ENCODE data around the gene CDH23. TPM values are rescaled to one million over a fixed set of nuclear protein-coding genes. Genes with fewer than 3 reads are reported as not detected.

Gene CDH23
- total RNA-seq, 8 experiments from 2014 or later: 1.6 to 81.3 (median 3.3) TPM

DNA sequence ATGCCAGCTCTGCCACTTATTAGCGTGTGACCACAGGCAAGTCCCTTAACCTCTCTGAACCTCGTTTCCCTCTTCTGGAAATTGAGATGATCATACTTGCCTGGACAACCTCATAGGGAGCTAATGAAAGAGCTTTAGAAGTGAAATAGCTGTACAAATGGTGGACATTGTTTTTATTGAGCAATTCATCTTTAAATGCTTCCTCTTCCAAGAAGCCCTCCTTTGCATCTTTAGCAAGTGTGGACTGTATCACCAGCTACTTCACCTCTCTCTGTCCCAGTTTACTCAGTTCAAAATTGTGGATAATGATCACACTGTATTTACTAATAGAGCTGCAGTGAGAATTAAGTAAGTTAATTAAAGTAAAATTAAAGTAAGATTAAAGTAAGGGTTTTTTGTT, 61.7 kb downstream of the CDH23 start:
- no peak overlapping the region for H3K27ac ChIP-seq
- no peak for ATAC-seq (replicated peaks in 6 of 8)
- in situ Hi-C loops (cut with MboI; ENCODE audit: low pct_unique_long_range_greater_than_20kb in 2 of 9, low sequenced_read_pairs in 9 of 9, unreplicated experiment in 9 of 9): no loop called here
- H3K4me3 ChIP-seq: no peak overlapping the region
- peaks cover 0 to 6% of the 10 kb centered on the region in 2 donors for H3K4me1 ChIP-seq (replicated peaks in 1 of 2)
- 0 to 100% (median 53%) methylated on average over 1 to 2 of the region's 2 CpGs; no CpG with 5 or more reads in 4 of the 10 experiments for WGBS, 10 experiments

DNA sequence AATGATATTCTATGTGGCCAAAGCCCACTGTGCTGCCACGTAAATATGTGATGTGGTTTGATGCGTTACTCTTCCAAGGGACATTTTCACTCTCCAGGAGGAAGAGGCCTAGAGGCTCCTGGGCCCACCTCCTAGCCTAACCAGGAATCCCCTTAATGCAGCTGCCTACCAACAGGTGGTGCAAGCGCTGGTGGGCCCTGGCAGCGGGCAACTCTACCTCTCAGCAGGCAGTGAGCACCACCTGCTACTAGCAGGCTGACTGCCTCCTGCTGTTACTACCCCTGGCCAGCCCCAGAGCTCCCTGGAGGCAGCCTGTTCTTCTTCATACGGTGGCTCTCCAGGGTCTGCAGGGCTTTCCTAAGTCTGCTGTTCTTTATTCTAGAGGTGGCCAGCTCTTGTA, 62.8 kb downstream of the CDH23 start:
- in situ Hi-C loops (cut with MboI; ENCODE audit: low pct_unique_long_range_greater_than_20kb in 2 of 9, low sequenced_read_pairs in 9 of 9, unreplicated experiment in 9 of 9): no loop called here
- no peak for ATAC-seq (replicated peaks in 6 of 8)
- 75 to 100% (median 81%) methylated on average over 1 to 5 of the region's 5 CpGs; no CpG with 5 or more reads in 4 of the 10 experiments for WGBS, 10 experiments
- H3K4me1 ChIP-seq (replicated peaks in 1 of 2): peaks cover 0 to 6% of the 10 kb centered on the region in 2 donors
- H3K27ac ChIP-seq: no peak overlapping the region
- H3K4me3 ChIP-seq: no peak overlapping the region

DNA sequence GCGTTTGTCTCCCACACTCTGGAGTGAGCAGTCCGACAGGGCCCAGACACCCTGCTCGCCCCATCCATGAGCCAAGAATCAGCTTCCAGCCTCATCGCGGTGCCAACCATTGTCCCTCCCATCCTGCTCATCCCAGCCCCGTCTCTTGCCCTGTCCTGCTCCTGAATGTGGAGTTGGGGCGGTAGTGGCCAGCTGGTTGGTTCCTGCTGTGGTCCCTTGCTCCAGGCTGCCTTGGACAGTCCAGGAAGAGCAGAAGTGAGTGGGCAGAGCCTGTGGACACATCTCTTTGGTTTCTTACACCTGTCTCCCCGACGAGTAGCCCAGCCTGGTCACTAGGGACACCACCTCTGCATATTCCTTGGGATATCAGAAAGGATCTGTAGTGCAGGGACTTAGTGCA, 63.9 kb downstream of the CDH23 start:
- in situ Hi-C loops (cut with MboI; ENCODE audit: low pct_unique_long_range_greater_than_20kb in 2 of 9, low sequenced_read_pairs in 9 of 9, unreplicated experiment in 9 of 9): no loop called here
- WGBS, 10 experiments: 20 to 80% (median 61%) methylated on average over 2 to 4 of the region's 9 CpGs; no CpG with 5 or more reads in 6 of the 10 experiments
- peak in 1 of 8 experiments; percentile 43 for ATAC-seq (replicated peaks in 6 of 8)
- Histone ChIP-seq H3K4me3 (no peak overlapping the region), H3K4me1 (replicated peaks in 1 of 2) (peaks cover 0 to 11% of the 10 kb centered on the region in 2 donors), H3K27ac (no peak overlapping the region)

DNA sequence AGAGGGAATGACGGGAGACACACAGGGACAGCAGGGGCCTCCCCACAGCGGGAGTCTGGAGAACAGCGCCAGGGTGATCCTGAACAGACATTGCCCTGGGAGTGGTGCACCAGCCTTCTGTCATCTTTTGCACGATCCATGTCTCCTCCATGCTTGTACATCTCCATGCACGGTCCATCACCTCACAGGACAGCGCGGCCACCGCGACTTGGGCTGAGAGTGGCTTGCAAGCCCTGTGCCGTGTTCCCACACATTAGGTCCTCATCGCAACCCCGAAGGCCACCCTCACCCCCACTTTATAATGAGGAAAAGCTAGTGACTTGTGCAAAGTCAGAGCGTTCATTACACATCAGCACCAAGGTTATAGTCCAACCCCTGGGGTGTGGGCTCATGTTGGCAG, 64.7 kb downstream of the CDH23 start:
- WGBS, 10 experiments: 60 to 100% (median 83%) methylated on average over 1 to 3 of the region's 13 CpGs; no CpG with 5 or more reads in 5 of the 10 experiments
- Histone ChIP-seq H3K4me3 (no peak overlapping the region), H3K4me1 (replicated peaks in 1 of 2) (peaks cover 0 to 15% of the 10 kb centered on the region in 2 donors), H3K27ac (no peak overlapping the region)
- ATAC-seq (replicated peaks in 6 of 8): no peak
- in situ Hi-C loops (cut with MboI; ENCODE audit: low pct_unique_long_range_greater_than_20kb in 2 of 9, low sequenced_read_pairs in 9 of 9, unreplicated experiment in 9 of 9): no loop called here

DNA sequence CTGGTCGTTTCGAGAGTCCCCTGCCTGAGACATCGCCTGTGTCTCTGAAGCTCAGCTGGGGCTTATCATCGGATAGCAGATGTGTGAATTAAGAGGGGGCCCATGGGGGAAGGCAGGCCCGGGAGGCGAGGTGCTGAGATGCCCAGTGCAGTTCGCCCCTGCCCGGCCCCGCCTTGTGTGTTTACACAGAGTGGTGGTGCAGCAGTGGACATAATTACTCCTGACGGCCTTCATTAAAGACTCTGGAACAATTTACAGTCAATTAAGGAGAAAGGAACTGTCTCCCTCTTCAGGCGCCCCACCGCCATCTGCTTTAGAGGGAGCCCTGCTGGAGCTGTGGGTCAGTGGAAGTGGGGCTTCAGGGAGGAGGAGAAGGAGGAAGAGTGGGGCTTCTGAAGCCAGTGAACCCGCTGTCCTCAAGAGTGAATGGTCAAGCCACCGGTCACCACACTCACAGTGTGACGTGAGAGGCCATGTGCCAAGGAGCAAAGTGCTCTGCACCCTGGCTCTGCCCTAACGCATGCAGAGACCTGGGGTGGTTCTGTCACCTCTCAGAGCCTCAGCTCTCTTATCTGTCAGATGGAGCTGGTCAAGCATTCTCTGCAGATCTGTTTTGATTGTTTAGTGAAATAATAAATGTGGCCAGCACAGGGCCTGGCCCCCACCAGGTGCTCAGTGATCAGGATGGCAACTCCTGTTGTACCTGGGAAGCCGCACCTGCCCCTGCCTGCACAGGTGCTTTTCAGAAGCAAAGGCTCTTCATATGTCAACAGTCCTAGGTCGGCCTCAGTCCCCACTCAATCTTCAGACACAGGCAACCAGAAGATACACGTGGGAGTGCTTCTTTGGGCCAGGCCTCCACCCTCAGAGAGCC, 65.6 kb downstream of the CDH23 start:
- in situ Hi-C loops (cut with MboI; ENCODE audit: low pct_unique_long_range_greater_than_20kb in 2 of 9, low sequenced_read_pairs in 9 of 9, unreplicated experiment in 9 of 9): no loop called here
- ATAC-seq (replicated peaks in 6 of 8): peak in 5 of 8 experiments; percentile 35 to 64 (median 49)
- no peak overlapping the region for H3K27ac ChIP-seq
- WGBS, 10 experiments: 35 to 100% (median 74%) methylated on average over 1 to 17 of the region's 19 CpGs; no CpG with 5 or more reads in 5 of the 10 experiments
- H3K4me3 ChIP-seq: no peak overlapping the region
- H3K4me1 ChIP-seq (replicated peaks in 1 of 2): peaks cover 0 to 20% of the 10 kb centered on the region in 2 donors

DNA sequence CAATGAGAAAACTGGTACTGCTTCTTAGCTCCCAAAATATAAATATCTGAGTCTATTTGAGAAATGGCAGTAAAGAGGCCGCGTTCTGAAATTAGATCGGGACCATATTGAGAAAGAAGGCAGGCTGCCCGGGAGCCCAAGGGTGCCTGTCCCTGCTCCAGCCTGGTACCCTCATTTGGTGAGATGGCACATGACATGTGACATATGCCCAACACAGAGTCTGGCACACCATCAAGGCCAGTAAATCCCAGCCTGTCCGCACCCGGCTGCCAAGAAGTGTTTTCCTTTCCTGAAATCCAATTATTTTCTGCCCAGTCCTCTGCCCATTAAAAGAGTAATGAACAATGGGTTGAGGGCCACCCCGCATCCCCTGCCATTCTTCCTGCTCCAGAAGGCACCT, 66.4 kb downstream of the CDH23 start:
- WGBS, 10 experiments: 60 to 100% (median 98%) methylated on average over 1 to 4 of the region's 7 CpGs; no CpG with 5 or more reads in 2 of the 10 experiments

DNA sequence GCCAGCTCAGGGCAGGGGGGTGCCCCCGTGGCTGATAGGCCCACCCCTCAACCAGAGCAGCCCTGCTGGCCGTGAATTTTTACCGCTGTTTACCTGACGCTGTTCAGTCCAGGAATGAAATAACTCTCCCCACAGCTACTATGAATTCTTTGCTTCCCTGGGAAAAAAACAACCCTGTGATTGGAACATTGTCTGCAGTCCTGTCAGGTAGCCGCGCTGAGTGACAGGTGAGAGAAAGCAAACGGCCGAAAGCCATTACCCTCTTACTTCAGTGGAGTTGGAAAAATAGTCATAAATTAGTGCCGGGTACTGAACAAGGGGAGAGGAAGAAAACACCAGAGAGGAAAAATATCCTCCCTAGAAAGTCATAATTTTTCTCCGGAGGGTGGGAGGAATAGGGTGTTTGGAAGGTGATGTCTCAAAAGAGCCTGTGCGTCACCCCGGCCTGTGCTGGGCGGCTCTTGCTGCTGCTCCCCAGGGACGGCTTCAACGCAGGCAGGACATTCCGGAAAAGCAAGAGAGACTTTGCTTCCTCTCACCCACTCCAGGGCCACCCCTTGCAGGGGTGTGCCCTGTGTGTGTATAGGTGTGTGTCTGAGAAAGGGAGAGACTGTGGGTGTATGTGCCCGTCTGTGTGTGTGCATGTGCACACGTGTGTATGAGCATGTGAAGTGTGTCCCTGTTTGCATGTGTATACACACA, 69.0 kb downstream of the CDH23 start:
- no peak overlapping the region for H3K27ac ChIP-seq
- 17 to 90% (median 69%) methylated on average over 1 to 11 of the region's 18 CpGs; no CpG with 5 or more reads in 1 of the 10 experiments for WGBS, 10 experiments
- peak in 4 of 8 experiments; percentile 8 to 48 (median 29) for ATAC-seq (replicated peaks in 6 of 8)
- in situ Hi-C loops (cut with MboI; ENCODE audit: low pct_unique_long_range_greater_than_20kb in 2 of 9, low sequenced_read_pairs in 9 of 9, unreplicated experiment in 9 of 9): no loop called here
- no peak overlapping the region for H3K4me3 ChIP-seq
- peaks cover 0 to 20% of the 10 kb centered on the region in 2 donors for H3K4me1 ChIP-seq (replicated peaks in 1 of 2)

More for the DNA sequence above, 66.4 kb downstream of the CDH23 start:
- Histone ChIP-seq H3K4me1 (replicated peaks in 1 of 2) (peaks cover 0 to 20% of the 10 kb centered on the region in 2 donors), H3K4me3 (no peak overlapping the region), H3K27ac (no peak overlapping the region)
- in situ Hi-C loops (cut with MboI; ENCODE audit: low pct_unique_long_range_greater_than_20kb in 2 of 9, low sequenced_read_pairs in 9 of 9, unreplicated experiment in 9 of 9): no loop called here
- ATAC-seq (replicated peaks in 6 of 8): no peak

DNA sequence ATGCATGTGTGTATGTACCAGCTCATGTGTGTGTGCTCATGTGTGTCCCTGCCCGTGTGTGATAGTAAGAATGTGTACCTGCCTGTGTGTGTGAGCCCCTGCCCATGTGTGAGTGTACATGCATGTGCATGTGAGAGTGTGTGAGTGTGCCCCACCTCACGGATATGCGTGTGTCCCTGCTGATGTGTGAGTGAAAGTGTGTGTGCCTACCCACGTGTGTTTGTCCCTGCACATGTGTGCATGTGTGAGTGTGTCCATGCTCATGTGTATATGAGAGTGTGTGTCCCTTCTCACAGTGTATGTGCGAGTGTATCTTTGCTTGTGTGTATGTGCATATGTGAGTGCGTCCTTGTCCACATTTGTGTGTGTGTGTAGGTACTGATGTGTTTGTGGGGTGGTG, 69.6 kb downstream of the CDH23 start:
- Histone ChIP-seq H3K4me1 (replicated peaks in 1 of 2) (peaks cover 0 to 20% of the 10 kb centered on the region in 2 donors), H3K4me3 (no peak overlapping the region), H3K27ac (no peak overlapping the region)
- in situ Hi-C loops (cut with MboI; ENCODE audit: low pct_unique_long_range_greater_than_20kb in 2 of 9, low sequenced_read_pairs in 9 of 9, unreplicated experiment in 9 of 9): no loop called here
- ATAC-seq (replicated peaks in 6 of 8): peak in 2 of 8 experiments; percentile 2 to 3
- 60 to 100% (median 100%) methylated on average over 1 to 2 of the region's 6 CpGs; no CpG with 5 or more reads in 5 of the 10 experiments for WGBS, 10 experiments

DNA sequence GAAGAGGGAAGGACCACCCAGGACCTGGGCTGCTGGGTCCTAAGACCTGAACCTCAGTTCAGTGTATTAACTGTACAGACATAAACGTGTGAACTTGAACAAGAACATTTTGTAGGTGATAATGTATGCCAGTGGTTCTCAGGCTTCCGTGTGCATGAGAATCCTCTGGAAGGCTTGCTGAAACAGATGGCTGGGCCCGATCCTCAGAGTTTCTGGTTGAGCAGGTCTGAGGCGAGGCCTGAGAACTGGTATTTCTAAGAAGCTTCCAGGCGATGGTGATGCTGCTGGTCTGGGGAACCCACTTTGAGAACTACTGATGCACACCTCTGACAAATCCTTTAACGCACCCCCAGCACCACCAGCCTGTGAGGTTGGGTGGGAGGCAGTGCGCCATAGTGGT, 70.4 kb downstream of the CDH23 start:
- Histone ChIP-seq H3K4me3 (no peak overlapping the region), H3K27ac (no peak overlapping the region), H3K4me1 (replicated peaks in 1 of 2) (peaks cover 0 to 16% of the 10 kb centered on the region in 2 donors)
- in situ Hi-C loops (cut with MboI; ENCODE audit: low pct_unique_long_range_greater_than_20kb in 2 of 9, low sequenced_read_pairs in 9 of 9, unreplicated experiment in 9 of 9): no loop called here
- WGBS, 10 experiments: 83 to 100% (median 94%) methylated on average over 1 to 6 of the region's 7 CpGs; no CpG with 5 or more reads in 6 of the 10 experiments
- no peak for ATAC-seq (replicated peaks in 6 of 8)

DNA sequence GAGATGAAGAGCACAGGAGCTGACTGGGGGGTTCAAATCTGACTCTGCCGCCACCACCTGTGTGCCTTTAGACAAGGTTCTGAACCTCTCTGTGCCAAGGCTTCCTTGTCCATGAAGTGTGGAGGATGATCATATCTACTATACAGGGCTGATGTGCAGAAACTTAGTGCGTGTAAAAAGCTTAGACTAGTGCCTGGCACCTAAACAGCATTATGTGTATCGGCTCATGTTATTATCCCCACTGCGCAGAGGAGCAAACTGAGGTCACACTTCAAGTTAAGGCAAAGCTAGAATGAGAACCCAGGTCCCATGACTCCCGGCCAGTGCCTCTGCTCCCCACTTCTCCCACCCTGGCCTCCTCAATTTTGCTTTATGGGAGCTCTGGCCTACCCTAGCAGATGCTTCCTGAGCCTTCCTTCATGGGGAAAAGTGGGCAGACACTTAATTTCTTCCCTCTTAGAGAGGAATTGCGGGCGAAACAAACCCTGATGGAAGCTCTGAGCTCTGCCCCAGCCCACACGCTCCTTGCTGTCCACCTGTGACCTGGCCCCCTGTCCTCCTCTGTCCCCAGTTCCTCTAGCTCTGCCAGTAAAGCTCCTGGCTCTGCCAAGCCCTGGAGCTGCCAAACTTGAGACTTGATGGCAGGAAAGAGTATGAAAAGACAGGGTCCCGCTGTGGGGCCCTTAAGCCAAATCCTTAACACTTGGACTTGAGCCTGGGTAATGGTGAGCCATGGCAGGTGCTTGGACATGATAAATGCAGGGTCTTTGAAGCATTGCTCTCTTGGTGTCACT, 71.0 kb downstream of the CDH23 start:
- 60 to 100% (median 83%) methylated on average over 1 to 5 of the region's 9 CpGs; no CpG with 5 or more reads in 3 of the 10 experiments for WGBS, 10 experiments
- H3K4me1 ChIP-seq (replicated peaks in 1 of 2): peaks cover 0 to 14% of the 10 kb centered on the region in 2 donors
- in situ Hi-C loops (cut with MboI; ENCODE audit: low pct_unique_long_range_greater_than_20kb in 2 of 9, low sequenced_read_pairs in 9 of 9, unreplicated experiment in 9 of 9): no loop called here
- no peak overlapping the region for H3K27ac ChIP-seq
- H3K4me3 ChIP-seq: no peak overlapping the region
- no peak for ATAC-seq (replicated peaks in 6 of 8)

DNA sequence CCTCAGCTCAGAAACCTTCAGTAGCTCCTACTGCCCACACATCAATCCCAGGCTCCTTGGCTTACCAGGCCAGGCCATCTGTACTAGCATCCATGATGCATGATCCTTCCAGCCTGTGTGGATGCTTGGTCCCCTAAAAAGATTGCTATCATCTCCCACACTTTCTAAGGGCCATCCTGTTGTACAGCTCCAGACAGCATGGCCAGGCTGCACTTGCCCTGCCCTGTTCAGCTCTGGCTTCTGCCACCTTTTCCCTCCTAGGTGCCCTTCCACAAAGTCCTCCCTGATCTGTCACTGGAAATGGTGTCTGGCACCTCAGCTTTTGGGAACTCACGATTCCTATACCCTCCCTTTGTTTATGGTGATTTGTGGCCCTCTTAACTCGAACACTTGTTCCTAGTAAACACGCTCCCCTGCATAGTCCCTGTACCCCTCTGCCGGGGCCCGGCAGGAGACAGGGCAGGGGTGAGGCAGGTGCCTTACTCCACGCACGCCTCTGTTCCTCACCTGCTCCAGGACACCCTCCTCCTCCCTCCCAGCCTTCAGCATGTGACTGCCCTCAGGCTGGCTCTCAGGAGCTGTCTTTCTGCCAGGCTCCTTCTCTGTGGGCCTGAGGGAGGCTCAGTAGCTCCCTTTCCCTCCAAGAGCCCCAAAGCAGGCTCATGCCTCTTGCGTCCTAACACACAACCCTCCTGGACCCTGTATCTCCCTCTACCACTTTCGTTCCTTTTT, 71.8 kb downstream of the CDH23 start:
- 0 to 81% (median 69%) methylated on average over 1 to 6 of the region's 9 CpGs; no CpG with 5 or more reads in 3 of the 10 experiments for WGBS, 10 experiments
- in situ Hi-C loops (cut with MboI; ENCODE audit: low pct_unique_long_range_greater_than_20kb in 2 of 9, low sequenced_read_pairs in 9 of 9, unreplicated experiment in 9 of 9): no loop called here
- Histone ChIP-seq H3K4me3 (no peak overlapping the region), H3K4me1 (replicated peaks in 1 of 2) (peaks cover 0 to 16% of the 10 kb centered on the region in 2 donors), H3K27ac (no peak overlapping the region)
- no peak for ATAC-seq (replicated peaks in 6 of 8)

DNA sequence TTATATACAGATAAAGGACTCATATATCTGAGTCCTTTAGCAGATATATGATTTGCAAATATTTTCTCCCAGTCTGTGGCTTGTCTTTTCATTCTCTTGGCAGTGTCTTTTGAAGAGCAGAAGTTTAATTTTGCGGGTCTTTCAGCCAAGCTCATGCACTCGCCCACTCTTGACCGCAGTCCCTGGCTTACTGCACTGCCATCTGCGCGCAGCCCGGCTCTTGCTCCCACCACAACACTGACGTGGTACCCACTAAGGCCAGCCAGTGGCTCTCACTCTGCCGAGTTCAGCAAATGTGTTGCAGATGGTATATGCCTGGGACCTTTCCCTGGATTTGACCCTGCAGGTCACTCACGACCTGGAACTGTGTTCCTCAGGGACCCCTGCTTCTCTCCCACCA, 74.3 kb downstream of the CDH23 start:
- 20 to 90% (median 82%) methylated on average over 1 to 7 of the region's 9 CpGs; no CpG with 5 or more reads in 4 of the 10 experiments for WGBS, 10 experiments
- in situ Hi-C loops (cut with MboI; ENCODE audit: low pct_unique_long_range_greater_than_20kb in 2 of 9, low sequenced_read_pairs in 9 of 9, unreplicated experiment in 9 of 9): no loop called here

More for the DNA sequence above, 74.3 kb downstream of the CDH23 start:
- H3K4me1 ChIP-seq (replicated peaks in 1 of 2): peaks cover 12 to 20% of the 10 kb centered on the region in 2 donors
- no peak overlapping the region for H3K4me3 ChIP-seq
- ATAC-seq (replicated peaks in 6 of 8): no peak
- H3K27ac ChIP-seq: no peak overlapping the region

All from motor neuron (in vitro differentiated cells).